Measurements from ENCODE around the gene EOLA2.

GRCh38 chrX:149984411-149984810 is 46.1 kb upstream of the EOLA2 start:
- TF ChIP-seq EZH2 (IDR thresholded peaks at IDR 0.05): no peak
- TF ChIP-seq FOXP2 (optimal IDR thresholded peaks at IDR 0.05; ENCODE audit: control extremely low read depth, extremely low read length, insufficient read depth): no peak
